LNCAP (cell line): Measurements from ENCODE around the gene CD47.

ENCODE experiments used
- CTCF ChIP-seq: fragments of 450-650 bp; IDR thresholded peaks from 2 replicates; pipeline ENCODE4 v1.5.1; 2017; ENCODE audit warnings: mild to moderate bottlenecking

Gene CD47

GRCh38 chr3:108100906-108101660 lies 10.3 kb upstream of the CD47 start:
- no peak for TF ChIP-seq CTCF

GRCh38 chr3:108099679-108100428 lies 9.0 kb upstream of the CD47 start:
- TF ChIP-seq CTCF: no peak

- no peak for TF ChIP-seq CTCF
Measured at GRCh38 chr3:108099244-108099643, 8.4 kb upstream of the CD47 start.

GRCh38 chr3:108098003-108098370 lies 7.2 kb upstream of the CD47 start:
- no peak for TF ChIP-seq CTCF

- TF ChIP-seq CTCF: no peak
Measured at GRCh38 chr3:108097322-108098002, 6.6 kb upstream of the CD47 start.

- TF ChIP-seq CTCF: no peak
Measured at GRCh38 chr3:108096532-108097321, 5.9 kb upstream of the CD47 start.

- no peak for TF ChIP-seq CTCF
Measured at GRCh38 chr3:108093616-108094015, 2.8 kb upstream of the CD47 start.
